ENCODE results near the gene PIK3CD.

The PIK3CD gene

DNA sequence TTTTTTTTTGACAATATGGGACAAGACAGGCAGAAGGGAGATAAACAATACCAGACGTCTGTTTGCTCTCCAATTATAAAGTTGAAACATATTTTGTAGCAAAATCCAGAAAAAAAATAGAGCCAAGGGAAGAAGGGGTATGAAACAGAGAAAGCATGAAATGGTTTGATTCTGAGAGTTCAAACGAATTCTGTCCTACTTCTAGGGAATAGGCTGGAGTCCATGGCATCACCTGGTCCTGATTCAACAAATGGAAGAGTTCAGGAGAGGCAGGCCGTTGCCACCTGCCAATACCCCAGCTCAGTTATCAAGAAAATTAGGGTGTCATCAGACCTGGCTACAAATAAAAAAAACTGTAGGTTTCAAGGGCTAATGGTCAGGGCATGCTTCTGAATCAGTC is 100.4 kb downstream of the PIK3CD start:
- WGBS (ENCODE audit: extremely low coverage, insufficient coverage, insufficient read length) = no CpG with 5 or more reads among the region's 3 CpGs
- DNase-seq = no peak
- Histone ChIP-seq H3K9me3 (ENCODE audit: insufficient read depth, low read depth, low read length) (peaks cover 3% of the 10 kb centered on the region), H3K27ac (ENCODE audit: low read depth, low read length) (no peak overlapping the region), H4K91ac (ENCODE audit: low read depth, low read length) (no peak overlapping the region), H3K9ac (ENCODE audit: low read length) (no peak overlapping the region), H3K14ac (ENCODE audit: low read length) (no peak overlapping the region), H3K18ac (ENCODE audit: low read length) (no peak overlapping the region), H3K27me3 (ENCODE audit: insufficient read depth, low read length) (no peaks in the 10 kb centered on the region), H2BK5ac (ENCODE audit: low read depth, low read length, poor library complexity) (no peak overlapping the region), H3K36me3 (ENCODE audit: control insufficient read depth in 1 of 2, insufficient read depth in 2 of 2, low read length in 2 of 2) (peaks cover 11 to 20% of the 10 kb centered on the region in 2 experiments), H3K23ac (ENCODE audit: low read length) (no peak overlapping the region), H3K79me2 (ENCODE audit: control insufficient read depth, insufficient read depth, low read length, poor library complexity) (no peaks in the 10 kb centered on the region), H2AFZ (ENCODE audit: insufficient read depth, low read length, poor library complexity) (no peak overlapping the region), H3K4me1 (ENCODE audit: control insufficient read depth in 1 of 2, insufficient read depth in 2 of 2, low read length in 2 of 2) (peaks cover 0 to 4% of the 10 kb centered on the region in 2 experiments), H4K12ac (ENCODE audit: low read depth, low read length) (no peak overlapping the region), H3K4me3 (ENCODE audit: low read depth, low read length) (no peak overlapping the region), H2BK120ac (ENCODE audit: insufficient read depth, low read length, poor library complexity) (no peak overlapping the region), H3K79me1 (ENCODE audit: low read length) (no peaks in the 10 kb centered on the region), H2BK12ac (ENCODE audit: low read length) (no peak overlapping the region), H2AK5ac (ENCODE audit: low read length) (no peak overlapping the region), H3K4me2 (ENCODE audit: low read length) (no peak overlapping the region), H4K8ac (ENCODE audit: low read depth, low read length) (no peak overlapping the region), H3K4ac (ENCODE audit: low read depth, low read length) (no peak overlapping the region)

GRCh38 chr1:9753121-9753531 is 101.6 kb downstream of the PIK3CD start:
- H3K27me3 ChIP-seq (ENCODE audit: insufficient read depth, low read length) = no peaks in the 10 kb centered on the region
- H3K79me1 ChIP-seq (ENCODE audit: low read length) = no peaks in the 10 kb centered on the region
- no peak overlapping the region for H2AK5ac ChIP-seq (ENCODE audit: low read length)
- H3K36me3 ChIP-seq (ENCODE audit: control insufficient read depth in 1 of 2, insufficient read depth in 2 of 2, low read length in 2 of 2) = peaks cover 11 to 20% of the 10 kb centered on the region in 2 experiments
- peak overlapping the region; percentile 76 for H3K23ac ChIP-seq (ENCODE audit: low read length)
- no peak overlapping the region for H3K18ac ChIP-seq (ENCODE audit: low read length)
- H2BK12ac ChIP-seq (ENCODE audit: low read length) = no peak overlapping the region
- no peak for DNase-seq
- H3K14ac ChIP-seq (ENCODE audit: low read length) = no peak overlapping the region
- H3K27ac ChIP-seq (ENCODE audit: low read depth, low read length) = no peak overlapping the region
- H2AFZ ChIP-seq (ENCODE audit: insufficient read depth, low read length, poor library complexity) = no peak overlapping the region
- H2BK5ac ChIP-seq (ENCODE audit: low read depth, low read length, poor library complexity) = no peak overlapping the region
- no peak overlapping the region for H4K8ac ChIP-seq (ENCODE audit: low read depth, low read length)
- H2BK120ac ChIP-seq (ENCODE audit: insufficient read depth, low read length, poor library complexity) = no peak overlapping the region
- H4K91ac ChIP-seq (ENCODE audit: low read depth, low read length) = no peak overlapping the region
- peaks cover 3% of the 10 kb centered on the region for H3K9me3 ChIP-seq (ENCODE audit: insufficient read depth, low read depth, low read length)
- WGBS (ENCODE audit: extremely low coverage, insufficient coverage, insufficient read length) = no CpG with 5 or more reads among the region's 12 CpGs
- no peak overlapping the region for H3K4ac ChIP-seq (ENCODE audit: low read depth, low read length)
- H3K4me1 ChIP-seq (ENCODE audit: control insufficient read depth in 1 of 2, insufficient read depth in 2 of 2, low read length in 2 of 2) = peaks cover 0 to 4% of the 10 kb centered on the region in 2 experiments
- no peak overlapping the region for H3K4me3 ChIP-seq (ENCODE audit: low read depth, low read length)
- no peak overlapping the region for H3K4me2 ChIP-seq (ENCODE audit: low read length)
- no peak overlapping the region for H3K9ac ChIP-seq (ENCODE audit: low read length)
- no peaks in the 10 kb centered on the region for H3K79me2 ChIP-seq (ENCODE audit: control insufficient read depth, insufficient read depth, low read length, poor library complexity)
- H4K12ac ChIP-seq (ENCODE audit: low read depth, low read length) = no peak overlapping the region

GRCh38 chr1:9755441-9755995 is 104.0 kb downstream of the PIK3CD start:
- Histone ChIP-seq H3K14ac (ENCODE audit: low read length) (no peak overlapping the region), H2BK120ac (ENCODE audit: insufficient read depth, low read length, poor library complexity) (no peak overlapping the region), H3K27me3 (ENCODE audit: insufficient read depth, low read length) (no peaks in the 10 kb centered on the region), H3K4ac (ENCODE audit: low read depth, low read length) (no peak overlapping the region), H2BK12ac (ENCODE audit: low read length) (no peak overlapping the region), H2AFZ (ENCODE audit: insufficient read depth, low read length, poor library complexity) (no peak overlapping the region), H3K4me2 (ENCODE audit: low read length) (no peak overlapping the region), H2BK5ac (ENCODE audit: low read depth, low read length, poor library complexity) (no peak overlapping the region), H3K27ac (ENCODE audit: low read depth, low read length) (no peak overlapping the region), H3K36me3 (ENCODE audit: control insufficient read depth in 1 of 2, insufficient read depth in 2 of 2, low read length in 2 of 2) (peaks cover 7 to 11% of the 10 kb centered on the region in 2 experiments), H4K12ac (ENCODE audit: low read depth, low read length) (no peak overlapping the region), H4K8ac (ENCODE audit: low read depth, low read length) (no peak overlapping the region), H3K79me2 (ENCODE audit: control insufficient read depth, insufficient read depth, low read length, poor library complexity) (no peaks in the 10 kb centered on the region), H3K9ac (ENCODE audit: low read length) (no peak overlapping the region), H3K18ac (ENCODE audit: low read length) (no peak overlapping the region), H3K4me1 (ENCODE audit: control insufficient read depth in 1 of 2, insufficient read depth in 2 of 2, low read length in 2 of 2) (peaks cover 0 to 4% of the 10 kb centered on the region in 2 experiments), H2AK5ac (ENCODE audit: low read length) (no peak overlapping the region), H3K79me1 (ENCODE audit: low read length) (no peaks in the 10 kb centered on the region), H4K91ac (ENCODE audit: low read depth, low read length) (no peak overlapping the region), H3K9me3 (ENCODE audit: insufficient read depth, low read depth, low read length) (peaks cover 3% of the 10 kb centered on the region), H3K4me3 (ENCODE audit: low read depth, low read length) (no peak overlapping the region), H3K23ac (ENCODE audit: low read length) (no peak overlapping the region)
- no peak for DNase-seq
- no CpG with 5 or more reads among the region's 10 CpGs for WGBS (ENCODE audit: extremely low coverage, insufficient coverage, insufficient read length)

DNA sequence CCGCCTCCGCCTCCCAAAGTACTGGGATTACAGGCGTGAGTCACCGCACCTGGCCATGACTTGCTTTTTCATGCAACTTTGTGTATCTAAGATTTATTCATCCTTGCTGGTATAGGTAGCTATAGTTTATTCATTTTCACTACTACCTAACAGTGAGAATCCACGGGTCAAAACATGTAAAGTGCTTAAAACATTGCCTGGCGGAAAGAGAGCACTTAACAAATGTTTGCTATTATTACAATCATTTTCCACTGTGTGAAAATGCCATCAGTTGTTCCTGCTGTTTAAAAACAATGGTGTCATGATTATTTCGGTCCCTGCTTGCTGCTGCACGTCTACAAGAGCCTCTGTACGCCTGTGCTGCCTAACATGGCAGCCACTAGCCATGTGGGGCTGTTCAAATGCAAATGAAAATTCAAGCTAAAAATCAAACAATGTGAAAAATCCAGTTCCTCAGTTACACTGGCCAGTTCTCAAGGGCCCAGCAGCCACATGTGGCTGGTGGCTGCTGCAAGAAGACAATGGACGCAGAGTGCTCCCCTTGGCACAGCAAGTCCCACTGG is 107.1 kb downstream of the PIK3CD start:
- no peak overlapping the region for H3K4ac ChIP-seq (ENCODE audit: low read depth, low read length)
- H2BK120ac ChIP-seq (ENCODE audit: insufficient read depth, low read length, poor library complexity) = no peak overlapping the region
- DNase-seq = no peak

More for the DNA sequence above, 107.1 kb downstream of the PIK3CD start:
- Histone ChIP-seq H4K91ac (ENCODE audit: low read depth, low read length) (no peak overlapping the region), H3K4me3 (ENCODE audit: low read depth, low read length) (no peak overlapping the region), H3K27ac (ENCODE audit: low read depth, low read length) (no peak overlapping the region), H3K18ac (ENCODE audit: low read length) (no peak overlapping the region), H3K79me1 (ENCODE audit: low read length) (no peaks in the 10 kb centered on the region), H3K9ac (ENCODE audit: low read length) (no peak overlapping the region), H2AK5ac (ENCODE audit: low read length) (no peak overlapping the region), H3K4me1 (ENCODE audit: control insufficient read depth in 1 of 2, insufficient read depth in 2 of 2, low read length in 2 of 2) (peaks cover 0 to 4% of the 10 kb centered on the region in 2 experiments), H2AFZ (ENCODE audit: insufficient read depth, low read length, poor library complexity) (no peak overlapping the region), H3K36me3 (ENCODE audit: control insufficient read depth in 1 of 2, insufficient read depth in 2 of 2, low read length in 2 of 2) (peaks cover 5% of the 10 kb centered on the region in 2 experiments), H2BK5ac (ENCODE audit: low read depth, low read length, poor library complexity) (no peak overlapping the region), H2BK12ac (ENCODE audit: low read length) (no peak overlapping the region), H3K14ac (ENCODE audit: low read length) (no peak overlapping the region), H3K23ac (ENCODE audit: low read length) (no peak overlapping the region), H4K12ac (ENCODE audit: low read depth, low read length) (no peak overlapping the region), H3K9me3 (ENCODE audit: insufficient read depth, low read depth, low read length) (no peaks in the 10 kb centered on the region), H3K4me2 (ENCODE audit: low read length) (no peak overlapping the region), H3K79me2 (ENCODE audit: control insufficient read depth, insufficient read depth, low read length, poor library complexity) (no peaks in the 10 kb centered on the region), H3K27me3 (ENCODE audit: insufficient read depth, low read length) (no peaks in the 10 kb centered on the region), H4K8ac (ENCODE audit: low read depth, low read length) (no peak overlapping the region)
- no CpG with 5 or more reads among the region's 10 CpGs for WGBS (ENCODE audit: extremely low coverage, insufficient coverage, insufficient read length)
